ENCODE measurements around the gene NFILZ.
A peak's percentile ranks its signal among the peaks of the same experiment; 100 is the strongest.

Gene NFILZ

DNA sequence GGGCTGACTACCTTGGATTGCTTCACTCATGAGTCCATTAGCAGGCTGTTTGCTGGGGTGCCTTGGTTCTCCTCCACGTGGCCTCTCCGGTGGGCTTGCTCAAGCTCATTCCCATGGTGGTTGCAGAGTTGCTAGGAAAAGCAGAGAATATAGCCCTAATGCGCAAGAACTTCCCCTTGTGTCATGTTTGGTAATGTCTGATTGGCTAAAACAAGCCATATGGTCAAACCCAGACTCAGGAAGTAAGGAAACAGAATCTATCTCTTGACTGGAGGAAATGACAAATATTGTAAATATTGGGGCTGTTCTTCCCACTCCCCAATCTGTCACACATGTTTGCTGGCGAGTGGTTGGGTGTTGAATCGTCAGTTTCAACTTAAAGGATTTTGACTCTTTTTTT, 12.1 kb downstream of the NFILZ start:
- no peak for DNase-seq

DNA sequence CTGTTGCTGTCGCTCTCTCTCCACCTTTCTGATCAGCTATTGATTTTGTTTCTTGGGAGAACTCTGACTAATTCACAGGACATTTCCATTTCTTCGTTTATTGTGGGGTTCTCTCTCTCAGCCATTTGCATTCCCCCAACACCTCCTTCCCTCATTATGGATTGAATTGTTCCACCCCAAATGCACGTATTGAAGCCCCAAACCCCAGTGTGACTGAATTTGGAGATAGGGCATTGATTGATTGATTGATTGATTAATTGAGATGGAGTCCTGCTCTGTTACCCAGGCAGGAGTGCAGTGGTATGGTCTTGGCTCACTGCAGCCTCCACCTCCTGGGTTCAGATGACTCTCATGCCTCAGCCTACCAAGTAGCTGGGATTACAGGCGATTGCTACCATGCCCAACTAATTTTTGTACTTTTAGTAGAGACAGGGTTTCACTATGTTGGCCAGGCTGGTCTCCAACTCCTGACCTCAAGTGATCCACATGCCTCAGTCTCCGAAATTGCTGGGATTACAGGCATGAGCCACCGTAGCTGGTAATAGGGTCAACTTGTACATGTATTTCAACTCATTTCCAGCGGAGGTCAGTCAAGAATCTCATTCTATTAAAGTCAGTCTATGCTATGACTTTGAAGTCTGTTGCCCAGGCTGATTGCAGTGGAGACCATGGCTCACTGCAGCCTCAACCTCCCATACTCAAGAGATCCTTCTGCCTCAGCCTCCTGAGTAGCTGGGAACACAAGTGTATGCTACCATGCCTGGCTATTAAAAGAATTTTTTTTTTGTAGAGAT, 13.6 kb downstream of the NFILZ start:
- DNase-seq, result no peak

DNA sequence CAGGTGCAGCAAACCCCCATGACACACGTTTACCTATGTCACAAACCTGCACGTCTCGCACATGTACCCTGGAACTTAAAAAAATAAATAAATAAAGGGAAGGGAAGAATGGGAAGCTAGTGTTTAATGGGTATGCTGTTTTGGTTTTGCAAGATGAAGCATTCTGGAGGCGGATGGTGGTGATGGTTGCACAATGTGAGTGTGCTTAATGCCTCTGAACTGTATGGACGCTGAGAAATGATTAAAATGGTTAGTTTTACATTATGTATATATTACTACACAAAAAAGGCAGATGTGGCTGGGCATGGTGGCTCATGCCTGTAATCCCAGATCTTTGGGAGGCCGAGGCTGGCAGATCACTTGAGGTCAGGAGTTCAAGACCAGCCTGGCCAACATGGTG, 17.8 kb downstream of the NFILZ start:
- DNase-seq, result no peak

DNA sequence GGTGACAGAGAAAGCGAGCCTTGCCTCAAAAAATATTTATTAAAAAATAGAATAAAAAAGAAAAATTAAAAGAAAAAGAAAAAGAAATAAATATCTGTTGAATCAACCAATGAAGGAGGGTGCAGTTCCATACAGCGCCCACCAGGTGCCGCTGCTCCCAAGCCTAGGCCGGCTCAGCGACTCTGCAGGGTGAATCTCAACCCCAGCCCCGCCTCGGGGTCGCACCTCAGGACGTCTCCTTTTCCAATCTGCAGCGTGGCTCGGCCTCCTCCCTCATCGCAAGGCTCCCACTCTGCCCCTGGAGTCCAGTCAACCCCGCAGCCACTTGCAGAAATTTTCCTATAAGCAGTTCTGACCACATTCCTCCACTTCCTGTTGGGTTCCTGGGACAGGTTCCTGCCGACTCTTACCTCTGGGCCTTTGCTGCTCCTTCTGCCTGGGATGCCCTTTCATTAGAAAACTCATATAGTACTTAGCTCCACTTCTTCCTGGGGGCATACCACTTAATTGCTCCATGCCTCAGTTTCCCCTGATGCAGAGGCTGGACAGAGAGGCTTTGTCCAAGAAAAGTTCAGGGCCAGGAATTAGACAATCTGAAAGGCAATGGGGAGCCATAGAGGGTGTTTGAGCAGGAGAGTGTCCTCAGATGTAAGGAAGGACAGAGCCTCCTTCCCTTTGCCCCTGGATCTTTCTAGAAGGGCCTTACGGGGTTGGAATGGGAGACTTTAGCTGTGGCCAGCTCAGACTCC, 24.3 kb downstream of the NFILZ start:
- peak; percentile 10 for DNase-seq

DNA sequence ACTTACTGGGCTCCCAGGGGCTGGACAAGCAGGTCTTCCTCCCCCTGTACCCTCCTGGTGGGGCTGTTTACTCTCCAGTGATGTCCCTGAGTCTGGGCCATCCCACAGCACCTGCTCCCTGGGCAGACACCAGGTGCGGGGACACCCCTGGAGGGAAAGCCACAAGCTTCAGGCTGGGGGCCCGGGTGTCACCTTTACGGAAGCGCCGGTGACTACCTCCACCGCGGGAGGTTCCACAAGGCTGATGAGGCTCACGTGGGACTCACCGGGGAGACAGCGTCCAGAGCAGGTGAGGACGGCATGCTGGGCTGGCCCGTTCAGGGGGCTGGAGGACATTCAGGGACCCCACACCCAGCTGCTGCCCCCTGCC, 24.9 kb downstream of the NFILZ start:
- no peak for DNase-seq

DNA sequence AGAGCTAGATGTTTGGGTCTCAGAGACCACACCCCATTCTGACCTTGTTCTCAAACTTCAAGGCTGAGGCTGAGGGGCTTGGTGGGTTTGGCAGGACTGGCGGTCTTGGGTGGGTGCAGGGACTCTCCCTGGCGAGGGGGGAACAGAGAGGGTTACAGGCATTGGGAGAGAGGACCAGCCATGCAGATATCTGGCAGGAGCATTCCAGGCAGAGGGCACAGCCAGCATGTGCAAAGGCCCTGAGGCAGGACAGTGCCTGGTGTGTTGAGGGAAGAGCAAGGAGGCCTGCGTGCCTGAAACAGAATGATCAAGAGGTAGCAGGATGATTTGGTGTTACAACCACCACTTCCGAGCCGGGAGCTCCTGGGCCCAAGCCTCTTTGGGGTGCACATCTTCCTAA, 27.4 kb downstream of the NFILZ start:
- DNase-seq, result no peak

DNA sequence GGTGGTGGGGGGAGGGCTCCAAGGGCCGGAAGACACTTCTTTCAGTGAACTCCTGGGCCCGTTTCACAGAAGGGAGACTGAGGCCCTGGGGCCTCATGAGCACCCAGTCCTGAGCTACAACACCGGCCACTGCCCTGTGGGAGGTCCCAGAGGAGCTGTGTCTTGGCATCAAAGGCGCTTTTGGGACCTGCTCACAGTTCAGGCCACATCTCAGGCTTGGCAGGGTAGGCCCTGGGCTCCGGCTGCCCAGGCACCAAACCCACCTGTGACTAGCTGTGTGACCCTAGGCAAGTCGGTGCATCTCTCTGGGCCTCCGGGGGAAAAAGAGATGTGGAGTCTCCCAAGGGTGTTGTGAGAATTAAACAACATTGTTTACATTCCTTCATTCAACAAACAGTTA, 29.5 kb downstream of the NFILZ start:
- DNase-seq, result no peak

DNA sequence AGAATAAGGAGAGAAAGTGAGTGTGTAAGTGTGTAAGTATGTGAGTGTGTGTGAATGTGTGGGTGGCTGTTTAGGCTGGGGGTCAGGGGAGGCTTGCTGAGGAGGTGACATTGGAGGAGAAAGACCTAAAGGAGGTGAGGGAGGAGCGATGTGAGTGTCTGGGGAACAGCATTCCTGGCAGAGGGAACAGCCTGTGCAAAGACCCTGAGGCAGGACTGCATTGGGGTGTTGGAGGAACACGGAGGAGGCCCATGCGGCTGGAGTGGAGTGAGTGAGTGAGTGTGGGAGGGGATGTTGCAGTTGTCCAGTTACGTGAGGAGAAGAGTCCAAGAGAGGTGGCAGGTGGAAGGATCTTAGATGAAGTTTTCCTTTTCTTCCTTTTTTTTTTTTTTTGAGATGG, 31.8 kb downstream of the NFILZ start:
- no peak for DNase-seq

DNA sequence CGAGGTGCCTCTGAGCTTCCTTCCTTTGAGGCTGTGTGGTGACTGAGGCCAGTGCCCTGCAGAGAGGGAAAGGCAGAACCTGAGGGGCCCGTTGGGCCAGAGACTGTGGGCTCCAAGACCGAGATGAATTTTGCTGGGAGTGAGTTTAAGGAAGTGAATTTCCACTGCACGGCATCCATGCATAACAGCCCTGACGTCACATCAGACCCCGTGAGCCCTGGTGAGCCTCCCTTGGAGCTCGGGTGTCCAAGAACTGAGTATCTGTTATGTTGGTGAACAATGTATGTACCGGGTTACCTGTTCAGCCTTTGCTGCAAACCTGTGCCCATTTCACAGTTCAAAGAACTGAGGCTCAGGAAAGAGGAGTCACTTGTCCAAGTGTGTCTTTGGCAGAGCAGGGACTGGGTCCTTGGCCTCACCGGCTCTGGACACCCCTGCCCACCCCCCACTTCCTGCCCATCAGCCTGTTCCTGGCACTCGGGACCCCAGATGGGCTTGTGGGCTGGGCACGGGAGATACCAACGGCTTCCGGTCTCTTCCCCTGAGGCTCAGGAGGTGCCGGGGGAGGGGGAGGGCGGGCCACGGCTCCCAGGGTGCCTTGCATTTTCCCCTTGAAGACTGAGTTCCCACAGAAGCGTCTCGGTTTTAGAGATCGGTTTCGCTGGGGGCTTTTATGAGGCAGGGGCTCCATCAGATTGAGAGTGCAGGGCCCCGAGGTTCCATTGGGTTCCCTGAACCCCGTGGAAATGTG, 33.7 kb downstream of the NFILZ start:
- DNase-seq, result no peak

DNA sequence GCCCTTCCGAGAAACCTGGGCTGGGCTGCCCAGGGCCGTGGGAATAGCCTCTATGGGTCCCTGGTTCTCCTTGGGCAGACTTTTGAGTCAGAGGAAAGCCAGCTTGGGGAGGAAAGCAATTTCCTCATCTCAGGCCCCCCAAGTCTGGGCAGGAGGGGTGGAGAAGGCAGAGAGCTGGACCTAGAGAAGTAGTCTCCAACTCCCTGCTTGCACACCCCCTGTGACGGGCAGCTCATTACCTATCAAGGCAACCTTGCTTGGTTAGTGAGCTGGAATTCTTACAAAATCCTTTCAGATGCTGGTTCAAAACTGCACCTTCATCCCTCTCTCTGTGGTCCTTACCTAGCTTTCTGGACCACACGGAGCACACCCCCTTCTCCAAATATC, 34.2 kb downstream of the NFILZ start:
- DNase-seq, result no peak

DNA sequence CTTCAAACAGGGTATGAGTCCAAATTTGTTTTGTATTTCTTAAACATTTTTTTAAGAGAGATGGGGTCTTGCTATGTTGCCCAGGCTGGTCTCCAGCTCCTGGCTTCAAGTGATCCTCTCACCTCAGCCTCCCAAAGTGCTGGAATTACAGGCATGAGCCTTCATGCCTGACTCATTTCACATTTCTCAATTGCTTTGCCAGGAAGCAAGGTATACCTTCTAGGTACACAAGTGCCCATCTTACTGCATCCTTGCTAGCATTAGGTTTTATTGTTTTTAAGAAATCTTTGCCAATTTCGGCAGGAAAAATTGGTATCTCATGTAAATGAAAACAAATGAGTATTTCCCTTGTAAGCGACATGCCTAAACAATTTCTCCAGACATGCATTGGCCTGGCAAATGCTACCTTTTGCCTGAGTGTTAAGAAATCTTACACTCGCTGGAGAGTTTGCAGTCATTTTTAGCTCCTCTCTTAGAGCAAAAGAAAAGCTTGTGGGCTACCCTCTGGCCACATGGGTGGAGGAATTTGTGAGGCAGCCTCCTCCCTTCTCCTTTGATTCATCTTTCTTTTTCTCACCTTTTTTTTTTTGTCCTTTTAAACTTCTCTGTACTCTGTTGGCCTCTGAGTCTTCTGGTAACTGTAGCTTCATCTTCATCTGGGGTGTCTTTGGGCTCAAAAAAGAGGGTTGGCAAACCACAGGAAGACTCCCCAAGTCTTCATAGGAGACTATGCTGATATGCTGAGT, 35.2 kb downstream of the NFILZ start:
- DNase-seq, result no peak

DNA sequence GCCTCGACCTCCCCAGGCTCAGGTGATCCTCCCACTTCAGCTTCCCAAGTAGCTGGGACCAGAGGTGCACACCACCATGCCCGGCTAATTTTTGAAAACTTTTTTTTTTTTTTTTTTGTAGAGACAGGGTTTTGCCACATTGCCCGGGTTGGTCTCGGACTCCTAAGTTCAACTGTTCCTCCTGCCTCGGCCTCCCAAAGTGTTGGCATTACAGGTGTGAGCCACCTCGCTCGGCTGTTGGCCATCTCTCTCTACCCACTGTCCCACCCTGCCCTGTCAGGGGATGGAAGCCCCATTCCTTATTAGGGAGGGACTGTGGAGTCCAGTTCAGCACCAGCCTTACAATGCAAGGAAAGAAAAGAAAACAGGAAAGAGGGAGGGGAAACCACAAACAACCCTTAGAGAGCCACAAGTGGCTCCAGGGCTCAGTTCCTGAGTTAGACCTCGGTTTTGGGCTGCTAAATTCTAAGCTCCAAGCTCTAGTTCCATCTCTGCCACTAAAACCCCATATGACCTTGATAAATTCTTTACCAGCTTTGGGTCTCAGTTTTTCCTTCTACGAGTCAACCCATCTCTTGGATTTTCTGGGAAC, 36.5 kb downstream of the NFILZ start:
- no peak for DNase-seq

DNA sequence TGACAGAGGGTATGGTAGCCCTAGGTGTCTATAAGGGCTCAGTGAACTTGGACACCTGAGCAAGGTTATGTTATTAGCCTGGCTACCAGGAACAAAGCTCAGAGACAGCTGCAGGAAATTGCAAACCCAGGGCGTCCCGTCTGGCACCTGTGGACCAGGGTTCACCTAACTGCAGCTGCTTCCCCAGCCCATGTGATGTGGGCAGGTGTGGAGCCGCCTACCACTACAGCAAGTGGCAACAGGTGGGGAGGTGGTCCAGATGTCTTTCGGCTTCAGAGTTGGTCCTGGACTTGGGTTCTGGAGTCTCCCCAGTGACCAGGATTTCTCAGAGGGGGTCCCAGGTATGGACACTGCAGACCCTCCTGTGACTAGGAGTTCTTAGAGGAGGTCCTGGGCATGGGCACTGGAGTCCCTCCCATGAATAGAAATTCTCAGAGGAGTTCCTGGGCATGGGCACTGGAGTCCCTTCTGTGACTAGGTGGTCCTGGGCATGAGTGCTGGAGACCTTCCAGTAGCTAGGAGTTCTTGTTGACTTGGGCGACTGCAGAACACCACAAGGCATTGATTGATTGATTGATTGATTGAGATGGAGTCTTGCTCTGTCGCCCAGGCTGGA, 43.0 kb downstream of the NFILZ start:
- DNase-seq, result no peak

DNA sequence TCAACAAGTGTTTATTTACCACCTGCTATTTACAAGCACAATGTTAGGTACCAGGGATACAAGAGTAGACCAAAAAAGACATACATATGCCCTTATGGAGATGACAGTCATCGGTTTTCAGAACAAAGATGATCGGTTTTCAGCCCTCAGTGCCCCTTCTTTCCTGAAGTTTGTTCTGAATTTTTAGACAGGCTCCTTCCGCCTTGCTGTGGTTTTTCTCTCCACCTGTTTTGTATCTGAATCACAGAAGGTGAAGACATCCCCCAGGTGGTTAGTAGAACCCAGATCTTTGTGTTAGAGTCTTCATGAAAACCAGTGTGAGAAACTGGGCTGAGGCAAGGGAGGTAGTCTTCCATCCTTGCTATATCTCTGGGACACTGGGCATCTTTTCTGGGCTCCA, 44.6 kb downstream of the NFILZ start:
- DNase-seq, result no peak

DNA sequence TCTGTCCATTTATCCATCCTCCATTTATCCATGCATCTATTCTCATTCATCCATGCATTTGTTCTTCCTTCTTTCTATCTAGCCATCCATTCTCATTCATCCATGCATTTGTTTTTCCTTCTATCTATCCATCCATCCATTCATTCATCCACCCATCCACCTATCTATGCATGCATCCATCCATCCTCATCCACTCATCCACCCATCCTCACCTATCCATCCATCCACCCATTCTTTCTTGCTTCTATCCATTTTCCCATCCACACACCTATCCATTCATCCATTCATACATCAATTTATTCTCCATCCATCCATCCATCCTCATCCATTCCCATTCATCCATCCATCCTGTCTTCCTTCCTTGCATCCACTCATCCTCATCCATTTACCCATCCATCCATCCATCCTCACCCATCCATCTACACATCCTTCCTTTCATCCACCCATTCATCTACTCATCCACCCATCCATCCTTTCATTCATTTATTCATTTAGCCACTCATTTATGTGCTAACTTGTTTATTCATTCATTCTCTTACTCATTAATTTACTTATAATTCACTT, 47.9 kb downstream of the NFILZ start:
- no peak for DNase-seq
